ENCODE results near the gene DDX54.
"Not testable (repeated sequence)": the region's sequence is repeated elsewhere in the genome, so short reads cannot be mapped to it uniquely, and the experiment has no call there.

DDX54 gene

GRCh38 chr12:113216027-113216426 is 30.7 kb upstream of the DDX54 start:
- DNase-seq (ENCODE audit: low read depth): no peak

- DNase-seq (ENCODE audit: low read depth): no peak
These were observed 29.7 kb upstream of the DDX54 start for GRCh38 chr12:113214895-113215400.

GRCh38 chr12:113211160-113211559 is 25.9 kb upstream of the DDX54 start:
- DNase-seq (ENCODE audit: low read depth): no peak

- DNase-seq (ENCODE audit: low read depth): peak; percentile 11
These were observed 23.0 kb upstream of the DDX54 start for GRCh38 chr12:113208041-113208934.

GRCh38 chr12:113207613-113208040 is 22.3 kb upstream of the DDX54 start:
- DNase-seq (ENCODE audit: low read depth): no peak

GRCh38 chr12:113206802-113207201 is 21.5 kb upstream of the DDX54 start:
- not testable (repeated sequence) for DNase-seq (ENCODE audit: low read depth)

- no peak for DNase-seq (ENCODE audit: low read depth)
These were observed 19.5 kb upstream of the DDX54 start for GRCh38 chr12:113204804-113205203.

- no peak for DNase-seq (ENCODE audit: low read depth)
These were observed 18.8 kb upstream of the DDX54 start for GRCh38 chr12:113203852-113204760.

GRCh38 chr12:113202300-113203075 is 17.2 kb upstream of the DDX54 start:
- DNase-seq (ENCODE audit: low read depth): no peak

GRCh38 chr12:113201187-113202177 is 16.2 kb upstream of the DDX54 start:
- no peak for DNase-seq (ENCODE audit: low read depth)

GRCh38 chr12:113200021-113200797 is 14.9 kb upstream of the DDX54 start:
- DNase-seq (ENCODE audit: low read depth): no peak

- DNase-seq (ENCODE audit: low read depth): no peak
These were observed 13.0 kb upstream of the DDX54 start for GRCh38 chr12:113198296-113198695.

- DNase-seq (ENCODE audit: low read depth): no peak
These were observed 12.3 kb upstream of the DDX54 start for GRCh38 chr12:113197518-113198077.

- DNase-seq (ENCODE audit: low read depth): peak; percentile 27
These were observed 11.7 kb upstream of the DDX54 start for GRCh38 chr12:113196990-113197389.

GRCh38 chr12:113196582-113196981 is 11.3 kb upstream of the DDX54 start:
- DNase-seq (ENCODE audit: low read depth): no peak

- DNase-seq (ENCODE audit: low read depth): no peak
These were observed 10.3 kb upstream of the DDX54 start for GRCh38 chr12:113195598-113195997.

- DNase-seq (ENCODE audit: low read depth): no peak
These were observed 9.7 kb upstream of the DDX54 start for GRCh38 chr12:113194971-113195391.

GRCh38 chr12:113191227-113191626 is 5.9 kb upstream of the DDX54 start:
- no peak for DNase-seq (ENCODE audit: low read depth)

GRCh38 chr12:113190761-113191160 is 5.5 kb upstream of the DDX54 start:
- no peak for DNase-seq (ENCODE audit: low read depth)

All from activated T-cell treated with anti-CD3 and anti-CD28 coated beads for 1 hour (primary cell).